Activated CD8-positive, alpha-beta T cell treated with anti-CD3 and anti-CD28 coated beads for 36 hours (primary cell): ENCODE measurements around the gene ASB7. TPM values are rescaled to one million over a fixed set of nuclear protein-coding genes. Genes with fewer than 3 reads are reported as not detected.

ENCODE experiments used
- ATAC-seq: fragments of 200-7000 bp; cut with Tn5 transposase; one replicate; pipeline ENCODE4 v1.10.0; 2021; ENCODE audit warnings: mild to moderate bottlenecking, moderate library complexity
- CTCF ChIA-PET: fragments of 350-600 bp; sonication (Branson Sonifier 250); formaldehyde crosslinking; loops from one replicate; lab custom pipeline; 2021; ENCODE audit warnings: antibody characterized with exemption; lab: Charles Lee
- POLR2A ChIA-PET: fragments of 350-600 bp; sonication (Branson Sonifier 250); formaldehyde crosslinking; loops from one replicate; lab custom pipeline; 2021; ENCODE audit warnings: antibody characterized with exemption; lab: Charles Lee
- DNase-seq: peaks from one replicate; pipeline ENCODE4 v3.0.0-alpha.2; 2020
- H3K27ac Mint-ChIP-seq: one replicate; pipeline ENCODE4 v1.8.0; 2021; ENCODE audit warnings: mild to moderate bottlenecking, mixed read lengths
- H3K27me3 Mint-ChIP-seq: one replicate; pipeline ENCODE4 v1.8.0; 2021; ENCODE audit warnings: mixed read lengths
- H3K36me3 Mint-ChIP-seq: one replicate; pipeline ENCODE4 v1.8.0; 2021; ENCODE audit warnings: low read depth, mixed read lengths
- H3K4me1 Mint-ChIP-seq: one replicate; pipeline ENCODE4 v1.8.0; 2021; ENCODE audit warnings: low read depth, mixed read lengths
- H3K4me3 Mint-ChIP-seq: one replicate; pipeline ENCODE4 v1.8.0; 2021; ENCODE audit warnings: mild to moderate bottlenecking, moderate library complexity, mixed read lengths
- H3K9me3 Mint-ChIP-seq: one replicate; pipeline ENCODE4 v1.8.0; 2021; ENCODE audit warnings: mixed read lengths
- intact Hi-C: fragments of 100-400 bp; cut with micrococcal nuclease; formaldehyde crosslinking; loops from one replicate; pipeline ENCODE4 v1.10.0; 2022
- total RNA-seq, 2 experiments: library from RNA; stranded (reverse); gene quantifications; one replicate each; pipeline ENCODE4 v1.2.3, GENCODE V29; 2021
- TF ChIP-seq, protein P1 (sequence below): fragments of 200-600 bp; IDR thresholded peaks from one replicate; pipeline ENCODE4 v1.8.0; 2022; ENCODE audit warnings: antibody characterized with exemption, mild to moderate bottlenecking

ASB7 gene
- total RNA-seq, 2 experiments from 2014 or later: 15.7 to 18.4 TPM

DNA sequence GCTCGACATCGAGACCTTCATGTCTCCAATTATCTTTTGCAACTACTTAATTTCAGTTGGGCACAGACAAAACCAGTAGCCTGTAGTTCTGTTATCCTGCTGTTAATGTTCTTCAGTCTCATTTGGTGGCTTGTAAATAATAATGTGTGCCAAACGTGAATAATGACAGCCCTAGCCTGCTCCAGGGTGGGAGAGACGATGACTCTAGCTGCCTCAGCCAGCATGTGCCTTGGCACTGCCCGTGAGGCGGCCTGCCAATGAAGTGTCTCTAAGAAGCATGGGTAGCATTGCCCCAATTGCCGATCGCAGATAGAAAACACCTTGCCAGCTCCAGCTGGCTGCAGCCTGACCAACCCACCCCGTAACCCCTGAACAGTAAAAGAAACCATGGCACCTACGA lies 58.8 kb downstream of the ASB7 start:
- intact Hi-C loops: no loop called here
- TF ChIP-seq, protein P1, sequence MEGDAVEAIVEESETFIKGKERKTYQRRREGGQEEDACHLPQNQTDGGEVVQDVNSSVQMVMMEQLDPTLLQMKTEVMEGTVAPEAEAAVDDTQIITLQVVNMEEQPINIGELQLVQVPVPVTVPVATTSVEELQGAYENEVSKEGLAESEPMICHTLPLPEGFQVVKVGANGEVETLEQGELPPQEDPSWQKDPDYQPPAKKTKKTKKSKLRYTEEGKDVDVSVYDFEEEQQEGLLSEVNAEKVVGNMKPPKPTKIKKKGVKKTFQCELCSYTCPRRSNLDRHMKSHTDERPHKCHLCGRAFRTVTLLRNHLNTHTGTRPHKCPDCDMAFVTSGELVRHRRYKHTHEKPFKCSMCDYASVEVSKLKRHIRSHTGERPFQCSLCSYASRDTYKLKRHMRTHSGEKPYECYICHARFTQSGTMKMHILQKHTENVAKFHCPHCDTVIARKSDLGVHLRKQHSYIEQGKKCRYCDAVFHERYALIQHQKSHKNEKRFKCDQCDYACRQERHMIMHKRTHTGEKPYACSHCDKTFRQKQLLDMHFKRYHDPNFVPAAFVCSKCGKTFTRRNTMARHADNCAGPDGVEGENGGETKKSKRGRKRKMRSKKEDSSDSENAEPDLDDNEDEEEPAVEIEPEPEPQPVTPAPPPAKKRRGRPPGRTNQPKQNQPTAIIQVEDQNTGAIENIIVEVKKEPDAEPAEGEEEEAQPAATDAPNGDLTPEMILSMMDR: no peak
- no peaks in the 10 kb centered on the region for H3K27me3 Mint-ChIP-seq
- CTCF ChIA-PET: no interaction called here
- H3K9me3 Mint-ChIP-seq: no peaks in the 10 kb centered on the region
- H3K27ac Mint-ChIP-seq: no peak overlapping the region
- ATAC-seq (no peak), DNase-seq (no peak)
- H3K4me3 Mint-ChIP-seq: no peak overlapping the region
- POLR2A ChIA-PET: no interaction called here
- no peaks in the 10 kb centered on the region for H3K36me3 Mint-ChIP-seq
- no peaks in the 10 kb centered on the region for H3K4me1 Mint-ChIP-seq

DNA sequence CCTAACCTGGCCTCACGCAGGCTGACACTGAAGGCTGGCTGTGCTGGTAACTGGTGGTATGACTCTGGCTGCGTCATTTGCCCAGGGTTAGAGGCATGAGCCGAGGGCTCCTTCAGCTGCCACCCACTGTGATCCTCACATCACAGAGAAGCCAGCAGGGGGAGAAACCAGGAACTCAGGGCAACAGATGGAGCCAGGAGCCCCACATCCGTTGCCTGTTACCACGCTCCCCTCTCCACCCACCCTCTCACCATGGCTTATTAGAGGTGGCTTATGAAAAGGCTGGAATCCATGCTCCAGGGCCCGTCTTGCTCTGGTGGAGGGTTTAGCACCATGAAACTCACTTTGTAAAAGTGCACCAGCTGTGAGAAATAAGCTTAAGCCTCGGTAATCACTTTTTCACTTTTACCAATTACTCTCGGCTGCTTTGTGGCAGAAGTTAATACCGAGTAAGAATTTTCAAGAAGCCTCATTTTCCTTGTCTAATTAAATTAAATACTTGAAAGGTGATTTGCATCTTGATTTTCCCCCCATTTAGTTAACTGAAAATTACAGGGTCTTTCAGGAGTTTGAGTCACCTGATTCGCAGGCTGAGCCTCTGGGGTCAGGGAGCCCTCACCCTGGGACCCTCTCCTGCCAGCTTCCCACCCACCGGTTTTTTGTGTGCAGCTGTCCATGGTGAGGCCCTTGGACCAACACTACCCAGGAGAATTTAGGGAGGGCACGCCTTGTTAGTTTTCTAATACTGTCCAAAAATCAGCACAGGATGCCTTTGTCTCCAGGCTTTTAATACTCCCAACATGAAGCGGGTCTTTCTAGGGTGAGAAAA lies 60.9 kb downstream of the ASB7 start:
- ATAC-seq (no peak), DNase-seq (no peak)
- Mint-ChIP-seq H3K4me3 (no peak overlapping the region), H3K27ac (no peak overlapping the region), H3K9me3 (no peaks in the 10 kb centered on the region), H3K36me3 (no peaks in the 10 kb centered on the region), H3K27me3 (no peaks in the 10 kb centered on the region), H3K4me1 (no peaks in the 10 kb centered on the region)
- ChIA-PET POLR2A (no interaction called here), CTCF (no interaction called here)
- intact Hi-C loops: no loop called here
- TF ChIP-seq, protein P1: no peak

DNA sequence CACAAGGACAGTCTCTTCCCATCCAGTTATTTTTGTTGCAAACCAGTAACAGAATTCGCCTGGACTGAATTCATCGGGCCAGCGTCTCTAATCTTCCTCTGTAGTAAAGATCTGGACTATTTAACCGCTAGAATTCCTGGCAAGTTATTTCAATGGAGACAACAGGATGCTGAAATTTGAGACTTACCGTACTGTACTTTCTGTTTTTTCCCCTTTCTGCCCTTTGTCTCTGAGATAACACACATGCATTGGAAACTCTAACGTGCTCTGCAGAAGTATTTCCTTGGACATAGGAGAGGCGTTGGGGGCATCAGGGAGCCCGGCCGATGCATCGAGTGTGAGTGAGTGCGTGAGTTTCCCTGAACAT lies 61.5 kb downstream of the ASB7 start:
- DNase-seq (no peak), ATAC-seq (no peak)
- ChIA-PET POLR2A (no interaction called here), CTCF (no interaction called here)
- Mint-ChIP-seq H3K4me1 (no peaks in the 10 kb centered on the region), H3K27ac (no peak overlapping the region), H3K4me3 (no peak overlapping the region), H3K27me3 (no peaks in the 10 kb centered on the region), H3K36me3 (no peaks in the 10 kb centered on the region), H3K9me3 (no peaks in the 10 kb centered on the region)
- TF ChIP-seq, protein P1: no peak
- intact Hi-C loops: no loop called here

DNA sequence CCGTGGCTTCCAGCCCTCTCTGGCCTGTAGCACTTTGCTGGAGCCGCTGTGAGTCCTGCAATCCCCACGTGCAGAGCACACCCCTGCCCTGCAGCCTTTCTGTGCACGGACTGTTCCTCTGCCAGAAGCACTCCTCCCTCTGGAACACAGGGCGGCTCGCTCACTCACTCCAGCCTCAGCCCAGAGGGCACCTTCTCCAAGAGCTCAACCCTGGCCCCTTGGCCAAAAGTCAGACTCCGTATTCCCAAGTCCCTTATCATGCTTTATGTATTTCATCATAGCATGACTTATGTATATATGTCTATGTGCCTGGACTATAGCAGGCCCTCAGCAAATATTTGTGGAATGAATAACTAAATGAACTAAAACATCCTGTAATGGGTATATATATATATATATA lies 63.2 kb downstream of the ASB7 start:
- intact Hi-C loops: no loop called here
- H3K4me3 Mint-ChIP-seq: no peak overlapping the region
- no peaks in the 10 kb centered on the region for H3K4me1 Mint-ChIP-seq
- no peaks in the 10 kb centered on the region for H3K27me3 Mint-ChIP-seq
- ChIA-PET CTCF (no interaction called here), POLR2A (no interaction called here)
- no peaks in the 10 kb centered on the region for H3K9me3 Mint-ChIP-seq
- TF ChIP-seq, protein P1: no peak
- no peak overlapping the region for H3K27ac Mint-ChIP-seq
- no peaks in the 10 kb centered on the region for H3K36me3 Mint-ChIP-seq
- no peak for ATAC-seq
- no peak for DNase-seq
